GM21528 (cell line): Measurements from ENCODE around the gene LUZP1.

Source experiments
- ATAC-seq: cut with Tn5 transposase; IDR thresholded peaks from one replicate; pipeline ENCODE4 v1.9.1; 2021; ENCODE audit warnings: mild to moderate bottlenecking, moderate library complexity; ENCODE audit not compliant: unreplicated experiment, low FRiP score

The LUZP1 gene

DNA sequence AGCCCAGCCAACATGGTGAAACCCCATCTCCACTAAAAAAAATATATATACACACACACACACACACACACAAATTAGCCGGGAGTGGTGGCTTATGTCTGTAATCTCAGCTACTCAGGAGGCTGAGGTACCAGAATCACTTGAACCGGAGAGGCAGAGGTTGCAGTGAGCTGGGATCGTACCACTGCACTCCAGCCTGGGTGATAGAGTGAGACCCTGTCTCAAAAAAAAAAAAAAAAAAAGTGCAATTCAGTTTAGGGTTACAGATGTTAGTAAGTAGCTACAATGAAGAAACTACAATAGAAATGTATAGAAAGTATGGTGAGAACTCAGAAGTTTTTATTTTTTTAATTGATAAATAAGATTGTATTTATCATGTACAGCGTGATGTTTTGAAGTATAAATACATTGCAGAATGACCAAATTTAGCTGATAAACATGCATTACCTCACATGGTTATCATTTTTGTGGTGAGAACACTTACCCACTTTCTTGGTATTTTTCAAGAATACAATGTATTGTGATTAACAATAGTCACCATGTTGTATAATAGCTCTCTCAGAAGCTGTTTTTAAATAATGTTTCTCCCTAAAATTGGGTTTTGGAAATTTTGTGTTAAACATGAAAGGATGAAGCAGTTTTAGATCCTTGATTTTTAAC lies 131.4 kb downstream of the LUZP1 start:
- ATAC-seq: no peak

GRCh38 chr1:23035823-23036452 lies 132.7 kb downstream of the LUZP1 start:
- no peak for ATAC-seq
